ENCODE data around the gene KRTAP21-3. TPM values are rescaled to one million over a fixed set of nuclear protein-coding genes. Genes with fewer than 3 reads are reported as not detected.

The KRTAP21-3 gene
- total RNA-seq, 1 experiment from 2014 or later: not detected

DNA sequence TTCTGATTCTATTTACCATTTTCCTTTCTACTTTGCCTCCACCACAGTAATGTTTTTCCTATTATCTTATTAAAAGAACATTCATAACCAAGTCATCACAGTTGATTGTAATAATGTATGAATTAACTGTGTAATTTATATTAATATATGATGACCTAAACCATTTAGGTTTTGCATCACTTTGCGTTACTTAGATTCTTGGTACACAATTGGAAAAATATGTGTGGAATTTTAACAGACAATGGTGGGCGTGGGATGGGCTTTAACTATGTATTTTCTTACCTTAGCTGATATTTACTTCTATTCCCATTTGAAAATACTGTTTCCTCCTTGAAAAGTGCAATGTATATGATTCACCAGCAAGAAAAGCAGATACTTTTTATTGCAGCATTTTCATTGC, 3.6 kb downstream of the KRTAP21-3 start:
- H3K27ac ChIP-seq (ENCODE audit: low read length): peak overlapping the region; percentile 69

GRCh38 chr21:30714456-30714855, 4.1 kb downstream of the KRTAP21-3 start:
- ChIA-PET POLR2A (ENCODE audit: unreplicated experiment) (no interaction called here), CTCF (interaction anchor here (0.7 to 1.1 kb wide), 2 partner anchors 17 to 83 kb away, joined by 3 to 6 read pairs; no protein-coding TSS in a partner anchor)
- peak overlapping the region; percentile 69 for H3K27ac ChIP-seq (ENCODE audit: low read length)
- H4K20me1 ChIP-seq (ENCODE audit: low read length): no peaks in the 10 kb centered on the region
- no peak overlapping the region for H3K9ac ChIP-seq (ENCODE audit: low read length)
- DNase-seq (peak; percentile 74), ATAC-seq (peak; percentile 58)
- no peaks in the 10 kb centered on the region for H3K36me3 ChIP-seq (ENCODE audit: low read depth, low read length)
- H3K79me2 ChIP-seq (ENCODE audit: low read length): no peaks in the 10 kb centered on the region
- H3K4me1 ChIP-seq (ENCODE audit: insufficient read depth, low read length): peaks cover 40% of the 10 kb centered on the region
- H3K27me3 ChIP-seq (ENCODE audit: low read length): no peaks in the 10 kb centered on the region
- no peak overlapping the region for H3K4me3 ChIP-seq (ENCODE audit: low read length)
- TSS peak; percentile 78 for BruUV-seq (replicated peaks)
- H3F3A ChIP-seq (ENCODE audit: low read length, unreplicated experiment): peaks cover 4% of the 10 kb centered on the region
- peak overlapping the region; percentile 52; the same call in 1 of the 2 replicates for H2AFZ ChIP-seq (ENCODE audit: low read length)
- intact Hi-C loops (cut with micrococcal nuclease): loop anchor here (1.0 to 5.0 kb wide), 2 partner anchors 209 to 372 kb away; no protein-coding TSS in a partner anchor
- no peaks in the 10 kb centered on the region for H3K9me2 ChIP-seq (replicated peaks; ENCODE audit: low read length)
- peak overlapping the region; percentile 22 for H3K4me2 ChIP-seq (ENCODE audit: low read length)
- peaks cover 12% of the 10 kb centered on the region; the same call in 1 of the 2 replicates for H3K9me3 ChIP-seq (ENCODE audit: low read length)
- TF ChIP-seq, protein P1, sequence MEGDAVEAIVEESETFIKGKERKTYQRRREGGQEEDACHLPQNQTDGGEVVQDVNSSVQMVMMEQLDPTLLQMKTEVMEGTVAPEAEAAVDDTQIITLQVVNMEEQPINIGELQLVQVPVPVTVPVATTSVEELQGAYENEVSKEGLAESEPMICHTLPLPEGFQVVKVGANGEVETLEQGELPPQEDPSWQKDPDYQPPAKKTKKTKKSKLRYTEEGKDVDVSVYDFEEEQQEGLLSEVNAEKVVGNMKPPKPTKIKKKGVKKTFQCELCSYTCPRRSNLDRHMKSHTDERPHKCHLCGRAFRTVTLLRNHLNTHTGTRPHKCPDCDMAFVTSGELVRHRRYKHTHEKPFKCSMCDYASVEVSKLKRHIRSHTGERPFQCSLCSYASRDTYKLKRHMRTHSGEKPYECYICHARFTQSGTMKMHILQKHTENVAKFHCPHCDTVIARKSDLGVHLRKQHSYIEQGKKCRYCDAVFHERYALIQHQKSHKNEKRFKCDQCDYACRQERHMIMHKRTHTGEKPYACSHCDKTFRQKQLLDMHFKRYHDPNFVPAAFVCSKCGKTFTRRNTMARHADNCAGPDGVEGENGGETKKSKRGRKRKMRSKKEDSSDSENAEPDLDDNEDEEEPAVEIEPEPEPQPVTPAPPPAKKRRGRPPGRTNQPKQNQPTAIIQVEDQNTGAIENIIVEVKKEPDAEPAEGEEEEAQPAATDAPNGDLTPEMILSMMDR (conservative IDR thresholded peaks at IDR 0.05; ENCODE audit: low read depth, low read length): peak; percentile 72
- TF ChIP-seq EZH2 (IDR thresholded peaks at IDR 0.05; ENCODE audit: low read length, unreplicated experiment) (no peak), EZH2phosphoT487 (IDR thresholded peaks at IDR 0.05; ENCODE audit: borderline replicate concordance, low read length) (no peak)

More for the DNA sequence above, 3.6 kb downstream of the KRTAP21-3 start:
- H3K9me2 ChIP-seq (replicated peaks; ENCODE audit: low read length): no peaks in the 10 kb centered on the region
- no TSS peak for BruUV-seq (replicated peaks)
- peak; percentile 35 for ATAC-seq
- ChIA-PET POLR2A (ENCODE audit: unreplicated experiment) (no interaction called here), CTCF (interaction anchor here (1.1 kb wide), 1 partner anchor 16 kb away, joined by 6 read pairs; no protein-coding TSS in a partner anchor)
- no peak overlapping the region for H3K9ac ChIP-seq (ENCODE audit: low read length)
- peak overlapping the region; percentile 52; the same call in 1 of the 2 replicates for H2AFZ ChIP-seq (ENCODE audit: low read length)
- peaks cover 44% of the 10 kb centered on the region for H3K4me1 ChIP-seq (ENCODE audit: insufficient read depth, low read length)
- H4K20me1 ChIP-seq (ENCODE audit: low read length): no peaks in the 10 kb centered on the region
- H3K4me3 ChIP-seq (ENCODE audit: low read length): no peak overlapping the region
- H3K79me2 ChIP-seq (ENCODE audit: low read length): no peaks in the 10 kb centered on the region
- peaks cover 4% of the 10 kb centered on the region for H3F3A ChIP-seq (ENCODE audit: low read length, unreplicated experiment)
- peak; percentile 72 for DNase-seq
- peaks cover 12% of the 10 kb centered on the region; the same call in 1 of the 2 replicates for H3K9me3 ChIP-seq (ENCODE audit: low read length)
- H3K27me3 ChIP-seq (ENCODE audit: low read length): no peaks in the 10 kb centered on the region
- no peak for TF ChIP-seq EZH2 (IDR thresholded peaks at IDR 0.05; ENCODE audit: low read length, unreplicated experiment)
- TF ChIP-seq, protein P1 (conservative IDR thresholded peaks at IDR 0.05; ENCODE audit: low read depth, low read length): no peak
- TF ChIP-seq EZH2phosphoT487 (IDR thresholded peaks at IDR 0.05; ENCODE audit: borderline replicate concordance, low read length): no peak
- no peaks in the 10 kb centered on the region for H3K36me3 ChIP-seq (ENCODE audit: low read depth, low read length)
- intact Hi-C loops (cut with micrococcal nuclease): loop anchor here (1.0 to 5.0 kb wide), 3 partner anchors 93 to 373 kb away; no protein-coding TSS in a partner anchor
- H3K4me2 ChIP-seq (ENCODE audit: low read length): peak overlapping the region; percentile 11

DNA sequence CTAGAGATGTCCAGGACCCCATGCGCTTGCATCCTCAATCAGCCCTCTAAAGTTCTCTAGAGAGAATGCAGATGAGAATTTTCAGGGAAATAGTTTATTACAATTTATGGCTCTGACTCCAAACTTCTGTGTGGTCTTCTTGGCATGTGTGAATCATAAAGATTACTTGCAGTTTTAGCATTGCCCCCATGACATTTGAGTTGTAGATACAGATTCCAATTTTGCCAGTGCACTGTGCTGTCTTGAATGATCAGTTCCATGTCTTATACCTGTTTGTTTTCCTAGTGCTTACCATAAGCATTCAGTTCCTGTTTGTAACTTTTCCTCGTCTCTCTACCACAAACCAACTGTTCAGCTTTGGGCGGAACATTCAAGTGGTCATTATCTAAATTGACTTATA, 4.8 kb downstream of the KRTAP21-3 start:
- Histone ChIP-seq H3K4me2 (ENCODE audit: low read length) (no peak overlapping the region), H3K9me3 (ENCODE audit: low read length) (peaks cover 12% of the 10 kb centered on the region; the same call in 1 of the 2 replicates), H4K20me1 (ENCODE audit: low read length) (no peaks in the 10 kb centered on the region), H3K79me2 (ENCODE audit: low read length) (no peaks in the 10 kb centered on the region), H2AFZ (ENCODE audit: low read length) (no peak overlapping the region; the same call in 1 of the 2 replicates), H3K36me3 (ENCODE audit: low read depth, low read length) (no peaks in the 10 kb centered on the region), H3K27ac (ENCODE audit: low read length) (peak overlapping the region; percentile 69; the same call in 1 of the 2 replicates), H3K4me1 (ENCODE audit: insufficient read depth, low read length) (peaks cover 33% of the 10 kb centered on the region), H3K9me2 (replicated peaks; ENCODE audit: low read length) (no peaks in the 10 kb centered on the region), H3K4me3 (ENCODE audit: low read length) (no peak overlapping the region), H3F3A (ENCODE audit: low read length, unreplicated experiment) (peaks cover 4% of the 10 kb centered on the region), H3K9ac (ENCODE audit: low read length) (no peak overlapping the region), H3K27me3 (ENCODE audit: low read length) (no peaks in the 10 kb centered on the region)
- no TSS peak for BruUV-seq (replicated peaks)
- TF ChIP-seq, protein P1 (conservative IDR thresholded peaks at IDR 0.05; ENCODE audit: low read depth, low read length): no peak
- no peak for TF ChIP-seq EZH2 (IDR thresholded peaks at IDR 0.05; ENCODE audit: low read length, unreplicated experiment)
- no peak for TF ChIP-seq EZH2phosphoT487 (IDR thresholded peaks at IDR 0.05; ENCODE audit: borderline replicate concordance, low read length)
- POLR2A ChIA-PET (ENCODE audit: unreplicated experiment): no interaction called here
- no peak for DNase-seq
- CTCF ChIA-PET: interaction anchor here (0.7 to 1.1 kb wide), 2 partner anchors 18 to 83 kb away, joined by 3 to 6 read pairs; no protein-coding TSS in a partner anchor
- ATAC-seq: no peak
- intact Hi-C loops (cut with micrococcal nuclease): loop anchor here (1.0 to 5.0 kb wide), 2 partner anchors 208 to 371 kb away; no protein-coding TSS in a partner anchor
